Liver (tissue), 9 donors: Measurements from ENCODE around the gene TBC1D1. TPM values are rescaled to one million over a fixed set of nuclear protein-coding genes. Genes with fewer than 3 reads are reported as not detected.

ENCODE experiments used
- DNase-seq: peaks from one replicate; pipeline ENCODE4 v3.0.0-alpha.2; 2017; ENCODE audit warnings: low spot score
- H3K27ac ChIP-seq, 2 donors: one replicate each; pipeline ENCODE4 v1.7.0; 2013; ENCODE audit warnings: inconsistent platforms in 2 of 2, low read length in 2 of 2, control low read depth in 1 of 2, low read depth in 1 of 2, mild to moderate bottlenecking in 1 of 2
- H3K27me3 ChIP-seq, 4 donors: one replicate each; pipeline versions ENCODE4 v1.6.1 to v1.7.0; 2013; ENCODE audit warnings: low read length in 3 of 4, inconsistent platforms in 1 of 4, mild to moderate bottlenecking in 1 of 4, moderate library complexity in 1 of 4; ENCODE audit not compliant: control insufficient read depth in 4 of 4, insufficient read depth in 4 of 4
- H3K36me3 ChIP-seq, 4 donors: one replicate each; pipeline versions ENCODE4 v1.6.1 to v1.7.0; 2013; ENCODE audit warnings: low read length in 3 of 4, mild to moderate bottlenecking in 3 of 4, low read depth in 1 of 4, moderate library complexity in 1 of 4; ENCODE audit not compliant: control insufficient read depth in 4 of 4, insufficient read depth in 3 of 4
- H3K4me1 ChIP-seq, 4 donors: one replicate each; pipeline versions ENCODE4 v1.6.1 to v1.7.0; 2013; ENCODE audit warnings: low read length in 3 of 4, mild to moderate bottlenecking in 3 of 4, moderate library complexity in 1 of 4; ENCODE audit not compliant: control insufficient read depth in 4 of 4, insufficient read depth in 4 of 4
- H3K4me3 ChIP-seq, 3 donors: one replicate each; pipeline versions ENCODE4 v1.6.1 to v1.7.0; 2013; ENCODE audit warnings: low read length in 3 of 3, control low read depth in 1 of 3, low read depth in 1 of 3, mild to moderate bottlenecking in 1 of 3
- H3K9ac ChIP-seq, 2 donors: one replicate each; pipeline ENCODE4 v1.7.0; 2013; ENCODE audit warnings: low read length in 2 of 2, mild to moderate bottlenecking in 2 of 2, moderate library complexity in 2 of 2, control low read depth in 1 of 2, low read depth in 1 of 2
- H3K9me3 ChIP-seq, 4 donors: one replicate each; pipeline versions ENCODE4 v1.6.1 to v1.7.0; 2013; ENCODE audit warnings: low read length in 3 of 4; ENCODE audit not compliant: control insufficient read depth in 4 of 4
- ATF3 ChIP-seq: IDR thresholded peaks from 2 replicates; pipeline ENCODE4 v1.6.1; 2016; ENCODE audit warnings: antibody characterized with exemption
- CTCF ChIP-seq: fragments of 150-350 bp; IDR thresholded peaks from 2 replicates; pipeline ENCODE4 v1.5.1; 2017; ENCODE audit warnings: improper control_type of control experiment, low read depth, low read length; ENCODE audit not compliant: missing input control
- EGR1 ChIP-seq, 2 donors: IDR thresholded peaks; 2 replicates each; pipeline ENCODE4 v1.6.1; 2016 to 2018; ENCODE audit warnings: antibody characterized with exemption in 2 of 2, low read depth in 2 of 2
- FOXA1 ChIP-seq: IDR thresholded peaks from 2 replicates; pipeline ENCODE4 v1.6.1; 2016; ENCODE audit warnings: antibody characterized with exemption
- FOXA2 ChIP-seq: IDR thresholded peaks from 2 replicates; pipeline ENCODE4 v1.6.1; 2016; ENCODE audit warnings: antibody characterized with exemption
- GABPA ChIP-seq, 2 donors: IDR thresholded peaks in 1 of 2; conservative IDR thresholded peaks in 1 of 2; 2 replicates each; pipeline ENCODE4 v1.6.1; 2016; ENCODE audit warnings: antibody characterized with exemption in 2 of 2, mild to moderate bottlenecking in 1 of 2, moderate library complexity in 1 of 2
- HNF4A ChIP-seq, 2 donors: conservative IDR thresholded peaks; 2 replicates each; pipeline ENCODE4 v1.6.1; 2016; ENCODE audit warnings: antibody characterized with exemption in 2 of 2, mild to moderate bottlenecking in 2 of 2
- HNF4G ChIP-seq: IDR thresholded peaks from 2 replicates; pipeline ENCODE4 v1.6.1; 2016; ENCODE audit warnings: antibody characterized with exemption
- JUND ChIP-seq, 2 donors: IDR thresholded peaks; 2 replicates each; pipeline ENCODE4 v1.6.1; 2016; ENCODE audit warnings: antibody characterized with exemption in 2 of 2
- MAX ChIP-seq: IDR thresholded peaks from 2 replicates; pipeline ENCODE4 v1.6.1; 2016; ENCODE audit warnings: antibody characterized with exemption
- NR2F2 ChIP-seq: IDR thresholded peaks from 2 replicates; pipeline ENCODE4 v1.6.1; 2016; ENCODE audit warnings: antibody characterized with exemption
- RAD21 ChIP-seq, 2 donors: IDR thresholded peaks; 2 replicates each; pipeline ENCODE4 v1.6.1; 2016; ENCODE audit warnings: antibody characterized with exemption in 2 of 2, mild to moderate bottlenecking in 2 of 2
- REST ChIP-seq: IDR thresholded peaks from 2 replicates; pipeline ENCODE4 v1.6.1; 2016; ENCODE audit warnings: antibody characterized with exemption, mild to moderate bottlenecking
- RXRA ChIP-seq, 2 donors: IDR thresholded peaks; 2 replicates each; pipeline ENCODE4 v1.6.1; 2017 to 2018; ENCODE audit warnings: antibody characterized with exemption in 2 of 2, mild to moderate bottlenecking in 1 of 2
- SP1 ChIP-seq: IDR thresholded peaks from 2 replicates; pipeline ENCODE4 v1.6.1; 2018; ENCODE audit warnings: antibody characterized with exemption, mild to moderate bottlenecking
- YY1 ChIP-seq: IDR thresholded peaks from 2 replicates; pipeline ENCODE4 v1.6.1; 2016; ENCODE audit warnings: antibody characterized with exemption, mild to moderate bottlenecking
- WGBS: extraction: QIAGEN DNeasy Blood & Tissue Kit; methylation state at CpG from one replicate; pipeline ENCODE4 v1.1.7; 2013; 5-methylcytosine and 5-hydroxymethylcytosine counted together
- polyA plus RNA-seq, 2 donors: library from polyadenylated mRNA; stranded (reverse) in 1 of 2; unstranded in 1 of 2; fragments of 200-250 nt in 1 of 2; fragments of >200 nt in 1 of 2; fragmentation: Nextera tagmentation in 1 of 2; extraction: Ambion mirVana in 1 of 2; gene quantifications; one replicate each; pipeline versions ENCODE4 v1.2.1 to v1.2.3, GENCODE V29; 2013 to 2015
- total RNA-seq, 2 donors: library from RNA; depleted of rRNA; stranded (reverse); fragments of >200 nt; gene quantifications; one replicate each; pipeline ENCODE4 v1.2.3, GENCODE V29; 2014
- donor health status: healthy.
- donor health status: healthy.
- donor health status: healthy.
- donor health status: healthy.
- donor health status: healthy.

Gene TBC1D1
- total and polyA plus RNA-seq, 4 donors: 15.6 to 41.4 (median 20.9) TPM

GRCh38 chr4:38179690-38180377 lies 288.9 kb downstream of the TBC1D1 start:
- peak; percentile 76 for DNase-seq
- no peaks in the 10 kb centered on the region for H3K27me3 ChIP-seq
- WGBS: 58% methylated on average over 6 of the region's 6 CpGs
- H3K4me1 ChIP-seq: peaks cover 1 to 30% (median 28%) of the 10 kb centered on the region in 4 donors
- H3K9me3 ChIP-seq: no peaks in the 10 kb centered on the region
- no peak overlapping the region for H3K9ac ChIP-seq
- no peak overlapping the region for H3K4me3 ChIP-seq
- H3K27ac ChIP-seq: no peak overlapping the region
- no peaks in the 10 kb centered on the region for H3K36me3 ChIP-seq
- TF ChIP-seq MAX (no peak), HNF4A (conservative IDR thresholded peaks at IDR 0.05) (peak; percentile 35 to 39), REST (peak; percentile 17), CTCF (peak; percentile 98), ATF3 (no peak), GABPA (IDR thresholded peaks at IDR 0.05 in 1 of 2, conservative IDR thresholded peaks at IDR 0.05 in 1 of 2) (no peak), YY1 (no peak), RAD21 (IDR thresholded peaks at IDR 0.05) (peak; percentile 99 to 100), HNF4G (no peak), RXRA (IDR thresholded peaks at IDR 0.05) (peak; percentile 38 to 59)

GRCh38 chr4:38180456-38180855 lies 289.6 kb downstream of the TBC1D1 start:
- DNase-seq: no peak
- no peaks in the 10 kb centered on the region for H3K36me3 ChIP-seq
- H3K27me3 ChIP-seq: no peaks in the 10 kb centered on the region
- no peak overlapping the region for H3K4me3 ChIP-seq
- no peak overlapping the region for H3K9ac ChIP-seq
- no peaks in the 10 kb centered on the region for H3K9me3 ChIP-seq
- H3K4me1 ChIP-seq: peaks cover 1 to 30% (median 28%) of the 10 kb centered on the region in 4 donors
- no peak overlapping the region for H3K27ac ChIP-seq
- WGBS: 81% methylated on average over 2 of the region's 2 CpGs
- TF ChIP-seq NR2F2: no peak
- TF ChIP-seq FOXA2: no peak
- no peak for TF ChIP-seq REST
- TF ChIP-seq JUND (IDR thresholded peaks at IDR 0.05): no peak
- no peak for TF ChIP-seq MAX
- TF ChIP-seq EGR1 (IDR thresholded peaks at IDR 0.05; ENCODE audit: low read depth in 2 of 2): no peak
- no peak for TF ChIP-seq FOXA1
- no peak for TF ChIP-seq CTCF
- no peak for TF ChIP-seq HNF4A (conservative IDR thresholded peaks at IDR 0.05)
- TF ChIP-seq RAD21 (IDR thresholded peaks at IDR 0.05): no peak
- no peak for TF ChIP-seq ATF3
- no peak for TF ChIP-seq RXRA (IDR thresholded peaks at IDR 0.05)
- TF ChIP-seq SP1: no peak
